HT1080 (cell line): Measurements from ENCODE around the gene STIP1. TPM values are rescaled to one million over a fixed set of nuclear protein-coding genes. Genes with fewer than 3 reads are reported as not detected.

Experiments
- DNase-seq: peaks from one replicate; pipeline ENCODE4 v3.0.0-alpha.2; 2015; ENCODE audit warnings: low read depth
- polyA plus RNA-seq, 2 experiments: library from polyadenylated mRNA; depleted of rRNA; stranded (reverse); fragments of >200 nt; gene quantifications; 2 replicates each; pipeline ENCODE4 v1.2.3, GENCODE V29; 2015
- total RNA-seq: library from RNA; depleted of rRNA; stranded (reverse); fragments of >200 nt; shearing (Covaris generic); gene quantifications from 2 replicates; pipeline ENCODE4 v1.2.3, GENCODE V29; 2014; rRNA removed

The STIP1 gene
- 367 and 368 TPM in 2 replicates for total RNA-seq
- polyA plus RNA-seq (2015; cell fraction: cytosol; rRNA removed) = 218 TPM in 2 replicates
- polyA plus RNA-seq (2015; cell fraction: nucleus; rRNA removed) = 300 and 305 TPM in 2 replicates

- DNase-seq = peak; percentile 100
These were observed at the start of gene STIP1 for GRCh38 chr11:64185693-64186491. Gene STIP1, plus strand, starts transcription at chr11:64186171. Its CDS starts 91 bp downstream, at chr11:64186262.

- DNase-seq = no peak
These were observed 49.1 kb upstream of the STIP1 start for GRCh38 chr11:64136765-64137441.

- DNase-seq = no peak
These were observed 47.6 kb upstream of the STIP1 start for GRCh38 chr11:64138398-64138797.

GRCh38 chr11:64139049-64139448, 46.9 kb upstream of the STIP1 start:
- DNase-seq = no peak

- no peak for DNase-seq
These were observed 45.9 kb upstream of the STIP1 start for GRCh38 chr11:64140082-64140481.

GRCh38 chr11:64141081-64141783, 44.7 kb upstream of the STIP1 start:
- no peak for DNase-seq

GRCh38 chr11:64144587-64145472, 41.1 kb upstream of the STIP1 start:
- no peak for DNase-seq

GRCh38 chr11:64146036-64146955, 39.7 kb upstream of the STIP1 start:
- DNase-seq = peak; percentile 41

- DNase-seq = peak; percentile 58
These were observed 37.6 kb upstream of the STIP1 start for GRCh38 chr11:64148226-64148916.

GRCh38 chr11:64148917-64149617, 36.9 kb upstream of the STIP1 start:
- DNase-seq = no peak

GRCh38 chr11:64150051-64150450, 35.9 kb upstream of the STIP1 start:
- DNase-seq = no peak

GRCh38 chr11:64150481-64151239, 35.3 kb upstream of the STIP1 start:
- no peak for DNase-seq

- no peak for DNase-seq
These were observed 34.6 kb upstream of the STIP1 start for GRCh38 chr11:64151337-64151736.

- peak; percentile 64 for DNase-seq
These were observed 32.9 kb upstream of the STIP1 start for GRCh38 chr11:64152841-64153691.

GRCh38 chr11:64153812-64154211, 32.2 kb upstream of the STIP1 start:
- DNase-seq = no peak

- DNase-seq = no peak
These were observed 29.5 kb upstream of the STIP1 start for GRCh38 chr11:64156235-64157011.
